ES-I3 (cell line): ENCODE results near the gene MORN1.

Experiments used
- H3K36me3 ChIP-seq: 2 replicates; pipeline ENCODE4 v1.6.1; 2013; ENCODE audit warnings: mild to moderate bottlenecking, low read length, control low read depth, moderate library complexity; ENCODE audit not compliant: insufficient read depth
- H3K4me1 ChIP-seq: 2 replicates; pipeline ENCODE4 v1.6.1; 2013; ENCODE audit warnings: mild to moderate bottlenecking, control low read depth, low read length; ENCODE audit not compliant: insufficient read depth
- H3K9ac ChIP-seq: 2 replicates; pipeline ENCODE4 v1.6.1; 2013; ENCODE audit warnings: low read depth, mild to moderate bottlenecking, low read length, moderate library complexity
- H3K9me3 ChIP-seq: 2 replicates; pipeline ENCODE4 v1.6.1; 2013; ENCODE audit warnings: mild to moderate bottlenecking, low read length, moderate library complexity; ENCODE audit not compliant: control insufficient read depth, insufficient read depth

Gene MORN1

GRCh38 chr1:2404890-2405511 is 13.6 kb upstream of the MORN1 start:
- H3K9ac ChIP-seq: no peak overlapping the region
- H3K4me1 ChIP-seq: no peaks in the 10 kb centered on the region
- H3K36me3 ChIP-seq: peaks cover 12% of the 10 kb centered on the region
- H3K9me3 ChIP-seq: no peaks in the 10 kb centered on the region

- Histone ChIP-seq H3K9ac (no peak overlapping the region), H3K36me3 (peaks cover 12% of the 10 kb centered on the region), H3K4me1 (no peaks in the 10 kb centered on the region), H3K9me3 (no peaks in the 10 kb centered on the region)
Measured at GRCh38 chr1:2404142-2404889, 13.0 kb upstream of the MORN1 start.

GRCh38 chr1:2403273-2403672 is 11.9 kb upstream of the MORN1 start:
- Histone ChIP-seq H3K36me3 (peaks cover 12% of the 10 kb centered on the region), H3K9ac (no peak overlapping the region), H3K9me3 (no peaks in the 10 kb centered on the region), H3K4me1 (no peaks in the 10 kb centered on the region)

GRCh38 chr1:2402420-2402819 is 11.1 kb upstream of the MORN1 start:
- Histone ChIP-seq H3K36me3 (peaks cover 16% of the 10 kb centered on the region), H3K9me3 (no peaks in the 10 kb centered on the region), H3K4me1 (no peaks in the 10 kb centered on the region), H3K9ac (no peak overlapping the region)

GRCh38 chr1:2400950-2401649 is 9.7 kb upstream of the MORN1 start:
- Histone ChIP-seq H3K9me3 (no peaks in the 10 kb centered on the region), H3K4me1 (no peaks in the 10 kb centered on the region), H3K36me3 (peaks cover 16% of the 10 kb centered on the region), H3K9ac (no peak overlapping the region)

- no peaks in the 10 kb centered on the region for H3K9me3 ChIP-seq
- H3K9ac ChIP-seq: no peak overlapping the region
- peaks cover 14% of the 10 kb centered on the region for H3K36me3 ChIP-seq
- H3K4me1 ChIP-seq: no peaks in the 10 kb centered on the region
Measured at GRCh38 chr1:2400576-2400909, 9.2 kb upstream of the MORN1 start.

GRCh38 chr1:2399890-2400575 is 8.7 kb upstream of the MORN1 start:
- Histone ChIP-seq H3K4me1 (no peaks in the 10 kb centered on the region), H3K9ac (no peak overlapping the region), H3K9me3 (no peaks in the 10 kb centered on the region), H3K36me3 (peaks cover 9% of the 10 kb centered on the region)

- H3K4me1 ChIP-seq: no peaks in the 10 kb centered on the region
- no peaks in the 10 kb centered on the region for H3K9me3 ChIP-seq
- no peak overlapping the region for H3K9ac ChIP-seq
- H3K36me3 ChIP-seq: peaks cover 11% of the 10 kb centered on the region
Measured at GRCh38 chr1:2398871-2399270, 7.5 kb upstream of the MORN1 start.

GRCh38 chr1:2397007-2397679 is 5.8 kb upstream of the MORN1 start:
- Histone ChIP-seq H3K9me3 (no peaks in the 10 kb centered on the region), H3K9ac (no peak overlapping the region), H3K36me3 (peaks cover 13% of the 10 kb centered on the region; the same call in 1 of the 2 replicates), H3K4me1 (peaks cover 6% of the 10 kb centered on the region; the same call in 1 of the 2 replicates)

- H3K9ac ChIP-seq: no peak overlapping the region
- peaks cover 13% of the 10 kb centered on the region; the same call in 1 of the 2 replicates for H3K36me3 ChIP-seq
- H3K4me1 ChIP-seq: peaks cover 6% of the 10 kb centered on the region; the same call in 1 of the 2 replicates
- H3K9me3 ChIP-seq: no peaks in the 10 kb centered on the region
Measured at GRCh38 chr1:2396476-2396875, 5.1 kb upstream of the MORN1 start.

- H3K4me1 ChIP-seq: peaks cover 6% of the 10 kb centered on the region; the same call in 1 of the 2 replicates
- H3K9ac ChIP-seq: no peak overlapping the region
- H3K9me3 ChIP-seq: no peaks in the 10 kb centered on the region
- H3K36me3 ChIP-seq: peaks cover 13% of the 10 kb centered on the region; the same call in 1 of the 2 replicates
Measured at GRCh38 chr1:2396059-2396458, 4.7 kb upstream of the MORN1 start.

- H3K36me3 ChIP-seq: peaks cover 10% of the 10 kb centered on the region; the same call in 1 of the 2 replicates
- H3K4me1 ChIP-seq: peaks cover 6% of the 10 kb centered on the region; the same call in 1 of the 2 replicates
- H3K9me3 ChIP-seq: no peaks in the 10 kb centered on the region
- no peak overlapping the region for H3K9ac ChIP-seq
Measured at GRCh38 chr1:2395245-2395644, 3.9 kb upstream of the MORN1 start.

GRCh38 chr1:2394761-2395160 is 3.4 kb upstream of the MORN1 start:
- no peak overlapping the region for H3K9ac ChIP-seq
- H3K4me1 ChIP-seq: peaks cover 6% of the 10 kb centered on the region; the same call in 1 of the 2 replicates
- peaks cover 10% of the 10 kb centered on the region; the same call in 1 of the 2 replicates for H3K36me3 ChIP-seq
- no peaks in the 10 kb centered on the region for H3K9me3 ChIP-seq

- Histone ChIP-seq H3K9ac (no peak overlapping the region), H3K4me1 (peaks cover 6% of the 10 kb centered on the region; the same call in 1 of the 2 replicates), H3K36me3 (peaks cover 10% of the 10 kb centered on the region; the same call in 1 of the 2 replicates), H3K9me3 (no peaks in the 10 kb centered on the region)
Measured at GRCh38 chr1:2394220-2394619, 2.9 kb upstream of the MORN1 start.
